Measurements from ENCODE around the gene CSNK1G2.

The CSNK1G2 gene

GRCh38 chr19:1941146-1942077, at the start of gene CSNK1G2:
TSS of gene CSNK1G2 (plus strand) at chr19:1941172. CDS start at chr19:1969773, 28,601 bp downstream.
- DNase-seq = no peak

- DNase-seq = no peak
These were observed 47.2 kb upstream of the CSNK1G2 start for GRCh38 chr19:1893791-1894190.

- DNase-seq = no peak
These were observed 44.5 kb upstream of the CSNK1G2 start for GRCh38 chr19:1896508-1896907.

- DNase-seq = no peak
These were observed 39.0 kb upstream of the CSNK1G2 start for GRCh38 chr19:1901940-1902404.

- no peak for DNase-seq
These were observed 38.0 kb upstream of the CSNK1G2 start for GRCh38 chr19:1902923-1903322.

GRCh38 chr19:1904860-1905109, 36.2 kb upstream of the CSNK1G2 start:
- no peak for DNase-seq

- DNase-seq = peak; percentile 98
These were observed 35.7 kb upstream of the CSNK1G2 start, which contains the start of the genes ADAT3 and SCAMP4 for GRCh38 chr19:1905110-1905862. TSS of gene ADAT3 (plus strand) at chr19:1905399. CDS start at chr19:1912048, 6,649 bp downstream. TSS of gene SCAMP4 (plus strand) at chr19:1905399. CDS start at chr19:1915020, 9,621 bp downstream.

GRCh38 chr19:1905863-1906375, 35.1 kb upstream of the CSNK1G2 start:
- no peak for DNase-seq

GRCh38 chr19:1906985-1907562, 33.9 kb upstream of the CSNK1G2 start:
- no peak for DNase-seq

GRCh38 chr19:1907563-1908363, 33.2 kb upstream of the CSNK1G2 start:
- no peak for DNase-seq

- no peak for DNase-seq
These were observed 32.7 kb upstream of the CSNK1G2 start for GRCh38 chr19:1908364-1908678.

- no peak for DNase-seq
These were observed 31.3 kb upstream of the CSNK1G2 start for GRCh38 chr19:1909761-1910080.

GRCh38 chr19:1910177-1910576, 30.8 kb upstream of the CSNK1G2 start:
- DNase-seq = no peak

GRCh38 chr19:1911098-1911497, 29.9 kb upstream of the CSNK1G2 start:
- peak; percentile 54 for DNase-seq

- no peak for DNase-seq
These were observed 29.0 kb upstream of the CSNK1G2 start for GRCh38 chr19:1911995-1912394.

GRCh38 chr19:1912760-1913505, 28.0 kb upstream of the CSNK1G2 start:
- DNase-seq = no peak

GRCh38 chr19:1913781-1914577, 27.0 kb upstream of the CSNK1G2 start:
- no peak for DNase-seq

- DNase-seq = no peak
These were observed 26.1 kb upstream of the CSNK1G2 start for GRCh38 chr19:1914826-1915341.

- DNase-seq = no peak
These were observed 23.8 kb upstream of the CSNK1G2 start for GRCh38 chr19:1917146-1917545.

- DNase-seq = no peak
These were observed 23.0 kb upstream of the CSNK1G2 start for GRCh38 chr19:1917926-1918325.

- no peak for DNase-seq
These were observed 22.0 kb upstream of the CSNK1G2 start for GRCh38 chr19:1918975-1919374.

Measured in activated T-cell treated with anti-CD3 and anti-CD28 coated beads, Interleukin-2, amount 50 U/mL, for 1 hour (primary cell).